ENCODE measurements around the gene SRRM3.
"Not testable (repeated sequence)": the region's sequence is repeated elsewhere in the genome, so short reads cannot be mapped to it uniquely, and the experiment has no call there.

The SRRM3 gene

DNA sequence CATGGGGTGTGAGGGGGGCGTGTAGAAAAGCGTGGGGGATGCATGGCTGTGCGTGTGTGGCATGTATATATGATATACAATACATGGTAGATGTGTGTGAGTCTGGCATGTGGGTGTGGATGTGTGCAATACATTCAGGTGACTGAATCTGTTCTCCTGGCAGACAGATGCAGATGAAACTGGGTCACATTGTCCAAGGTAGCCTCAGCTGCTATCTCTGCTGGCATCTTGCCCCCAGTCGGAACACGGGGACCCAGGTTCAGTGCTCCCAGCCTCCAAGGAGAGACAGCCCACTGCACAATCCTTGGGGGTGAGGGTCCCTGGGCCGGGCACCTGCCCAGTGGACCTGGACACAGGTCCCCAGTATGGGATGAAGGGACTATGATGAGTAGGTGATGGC lies 12.4 kb upstream of the SRRM3 start:
- no peak for DNase-seq

GRCh38 chr7:76191783-76192240 lies 9.9 kb upstream of the SRRM3 start:
- DNase-seq = peak; percentile 10 to 12

- no peak for DNase-seq
Measured at GRCh38 chr7:76193466-76193865, 8.2 kb upstream of the SRRM3 start.

DNA sequence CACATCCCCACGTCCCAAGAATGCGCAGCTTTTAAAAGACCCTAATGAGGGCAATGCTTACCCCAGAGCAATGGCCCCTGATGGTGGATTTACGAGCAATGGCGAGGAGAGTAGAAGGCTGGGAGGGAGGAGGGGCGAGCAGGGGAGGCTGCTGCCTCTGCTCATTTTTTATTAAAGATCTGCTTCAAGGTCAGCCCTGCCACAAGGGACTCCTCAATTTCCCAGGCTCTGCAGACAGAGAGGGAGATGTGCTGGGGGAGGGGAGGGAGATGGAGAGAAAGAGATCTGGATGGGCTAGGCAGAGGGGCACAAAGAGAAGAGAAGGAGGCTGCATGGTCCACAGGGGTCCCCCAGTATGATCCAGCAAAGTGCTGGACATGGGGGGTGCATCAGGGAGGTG lies 7.8 kb upstream of the SRRM3 start:
- no peak for DNase-seq

GRCh38 chr7:76196786-76197185 lies 4.9 kb upstream of the SRRM3 start:
- no peak for DNase-seq

DNA sequence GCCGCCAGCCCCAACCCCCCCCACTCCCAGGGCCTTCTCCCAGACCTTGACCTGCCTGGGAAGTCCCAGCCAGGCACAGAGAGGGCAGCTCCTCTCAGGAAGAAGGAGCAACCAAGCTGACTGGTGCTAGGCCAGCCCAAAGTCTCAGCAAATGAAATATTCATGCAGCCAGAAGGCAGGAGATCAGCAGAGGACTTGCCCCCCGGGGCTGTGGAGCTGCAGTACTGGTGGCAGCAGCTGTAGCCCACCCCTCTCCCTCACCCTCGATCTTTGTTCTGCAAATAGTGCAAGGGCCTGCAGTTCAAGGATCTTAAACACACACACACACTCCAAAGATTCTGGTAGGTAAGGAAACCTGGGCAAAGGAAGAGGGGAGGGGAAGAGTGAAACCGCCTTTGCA lies 3.5 kb upstream of the SRRM3 start:
- DNase-seq = no peak

- no peak for DNase-seq
Measured at GRCh38 chr7:76202666-76203030, 952 bp downstream of the SRRM3 start.

DNA sequence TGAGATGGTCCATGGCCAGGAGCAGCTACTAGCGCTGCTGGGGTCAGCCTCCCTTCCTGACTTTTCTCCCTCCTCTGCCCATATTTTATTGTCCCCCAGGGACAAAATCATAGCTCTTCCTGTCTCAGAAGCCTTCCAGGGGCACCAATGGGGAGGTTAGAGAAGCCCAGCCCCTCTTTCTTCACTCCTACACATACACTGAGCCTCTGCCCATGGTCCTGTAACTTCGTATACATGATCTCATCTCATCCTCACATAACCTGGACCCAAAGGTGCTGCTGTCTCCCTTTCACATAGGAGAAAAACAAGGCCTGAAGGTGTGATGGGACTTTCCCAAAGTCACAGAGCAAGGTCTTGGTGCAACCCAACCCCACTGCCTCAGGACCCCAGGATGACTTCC lies 2.5 kb downstream of the SRRM3 start:
- DNase-seq = no peak

DNA sequence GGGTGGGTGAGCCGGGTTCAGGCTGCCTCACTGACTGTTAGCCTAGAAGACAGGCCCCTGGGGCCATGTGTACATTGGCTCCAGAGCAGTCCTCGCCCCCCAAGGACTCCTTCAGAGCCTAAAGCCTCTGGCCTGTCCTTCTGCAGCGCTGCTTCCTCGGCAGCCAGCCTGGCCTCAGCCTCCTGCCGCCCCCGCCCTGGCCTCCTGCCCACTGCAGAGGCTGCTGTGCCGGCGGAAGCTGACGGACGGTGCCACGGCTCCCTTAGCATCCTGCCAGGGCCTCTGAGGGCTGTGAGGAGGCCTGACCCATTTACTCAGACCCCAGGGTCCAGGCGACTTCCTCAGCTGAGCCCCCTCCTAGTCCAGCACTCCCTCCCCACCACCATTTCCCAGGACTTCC lies 4.9 kb downstream of the SRRM3 start:
- DNase-seq = no peak

DNA sequence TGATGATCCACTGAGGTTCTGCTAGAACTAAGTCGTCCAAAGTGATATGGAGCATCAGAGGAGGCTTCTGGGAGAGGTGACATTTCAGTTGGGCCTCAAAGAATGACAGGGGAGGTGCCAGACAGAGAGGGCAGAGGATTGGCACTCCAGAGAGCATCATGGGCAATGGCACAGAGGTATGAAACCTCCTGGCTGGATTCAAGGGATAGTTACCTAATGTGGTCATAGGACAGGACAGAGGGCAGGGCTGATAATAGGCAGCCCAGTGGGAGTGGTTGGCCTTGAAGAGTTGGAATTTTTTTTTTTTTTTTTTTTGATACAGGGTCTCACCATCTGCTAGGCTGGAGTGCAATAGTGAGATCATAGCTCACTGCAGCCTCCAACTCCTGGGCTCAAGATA lies 7.6 kb downstream of the SRRM3 start:
- DNase-seq = no peak

DNA sequence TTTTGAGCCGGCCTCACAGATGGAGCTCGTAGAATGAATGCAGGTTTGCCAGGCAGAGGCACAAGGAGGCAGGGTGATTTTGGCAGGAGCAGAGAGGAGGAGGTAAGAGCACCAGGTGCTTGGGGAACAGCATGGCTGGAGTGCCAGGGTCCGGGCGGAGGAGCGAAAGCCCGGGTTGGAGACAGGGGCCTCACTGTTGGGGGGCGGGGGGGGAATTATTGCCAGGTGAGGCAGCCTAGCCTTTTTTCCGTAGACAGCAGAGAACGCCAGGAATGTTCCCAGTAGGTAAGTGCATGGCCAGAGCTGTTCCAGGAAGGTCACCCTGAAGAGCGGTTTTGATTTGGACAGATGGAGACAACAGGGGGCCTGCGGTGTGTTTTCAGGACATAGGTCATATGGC lies 9.5 kb downstream of the SRRM3 start:
- no peak for DNase-seq

DNA sequence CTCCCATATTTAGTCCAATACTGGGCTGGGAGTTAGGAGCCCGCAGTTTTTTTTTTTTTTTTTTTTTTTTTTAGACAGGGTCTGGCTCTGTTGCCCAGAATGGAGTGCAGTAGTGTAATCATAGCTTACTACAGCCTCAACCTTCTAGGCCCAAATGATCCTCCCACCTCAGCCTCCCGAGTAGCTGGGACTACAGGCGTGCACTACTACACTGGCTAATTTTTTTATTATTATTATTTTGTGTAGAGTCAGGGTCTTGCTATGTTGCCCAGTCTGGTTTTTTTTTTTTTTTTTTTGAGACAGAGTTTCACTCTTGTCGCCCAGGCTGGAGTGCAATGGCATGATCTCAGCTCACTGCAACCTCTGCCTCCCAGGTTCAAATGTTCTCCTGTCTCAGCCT lies 13.7 kb downstream of the SRRM3 start:
- not testable (repeated sequence) for DNase-seq

GRCh38 chr7:76216381-76217082 lies 14.8 kb downstream of the SRRM3 start:
- DNase-seq = no peak

- DNase-seq = no peak
Measured at GRCh38 chr7:76217942-76218566, 16.4 kb downstream of the SRRM3 start.

DNA sequence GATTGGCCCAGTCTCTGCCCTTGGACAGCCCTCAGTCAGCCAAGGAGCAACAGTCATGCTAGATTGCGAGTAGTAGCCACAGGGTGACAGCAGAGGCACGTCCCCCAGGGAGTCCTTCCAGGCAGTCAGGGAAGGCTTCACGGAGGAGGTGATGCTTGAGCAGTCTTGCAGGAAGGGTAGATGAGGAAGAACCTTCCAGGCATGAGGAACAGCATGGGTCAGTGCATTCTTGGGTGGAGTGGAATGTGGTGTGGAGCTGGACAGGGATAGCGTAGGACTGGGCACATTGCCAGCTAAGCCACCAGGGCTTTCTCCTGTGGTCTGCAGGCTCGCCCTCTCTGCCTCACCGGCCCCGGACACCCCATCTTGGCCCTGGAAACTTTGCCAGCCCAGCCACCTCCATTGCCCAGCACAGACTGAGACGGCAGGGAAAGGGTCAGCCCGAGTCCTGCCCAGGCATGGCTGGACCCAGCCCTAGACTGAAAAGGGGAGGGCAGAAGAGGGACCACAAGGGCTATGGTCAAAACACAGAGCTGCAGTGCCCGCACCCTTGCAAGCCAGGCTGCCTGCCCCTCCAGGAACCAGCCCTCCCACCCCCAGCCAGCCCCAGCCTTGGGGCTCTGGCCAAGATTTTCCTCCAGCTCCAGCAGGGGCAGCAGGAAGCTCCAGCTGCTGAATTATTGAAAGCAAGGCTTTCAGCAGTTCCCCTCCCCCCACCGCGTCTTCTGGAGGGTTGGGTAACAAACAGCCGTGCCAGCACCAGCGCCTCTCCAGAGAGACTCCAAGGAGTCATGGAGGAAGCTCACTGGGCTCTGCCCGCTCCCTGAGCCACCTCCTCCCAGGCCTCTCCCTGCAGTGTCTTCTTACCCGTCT lies 18.7 kb downstream of the SRRM3 start:
- no peak for DNase-seq

- no peak for DNase-seq
Measured at GRCh38 chr7:76222333-76222732, 20.6 kb downstream of the SRRM3 start.

DNA sequence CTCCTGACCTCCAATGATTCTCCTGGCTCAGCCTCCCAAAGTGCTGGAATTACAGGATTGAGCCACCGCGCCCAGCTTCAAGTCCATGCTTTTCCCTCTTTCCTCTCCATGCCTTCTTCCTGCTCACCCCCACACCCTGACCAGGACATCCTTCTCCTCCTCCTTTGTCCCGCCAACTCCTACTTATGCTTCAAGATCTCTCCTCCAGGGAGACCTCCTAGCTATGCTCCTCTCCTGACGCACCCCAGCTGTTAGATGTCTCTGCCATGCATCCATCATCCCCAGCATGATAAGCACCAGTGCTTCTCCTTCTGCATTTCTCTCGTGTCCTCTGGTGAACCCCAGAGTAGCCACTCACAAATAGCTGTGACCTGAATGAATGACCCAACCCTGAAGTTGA lies 21.1 kb downstream of the SRRM3 start:
- DNase-seq = no peak

DNA sequence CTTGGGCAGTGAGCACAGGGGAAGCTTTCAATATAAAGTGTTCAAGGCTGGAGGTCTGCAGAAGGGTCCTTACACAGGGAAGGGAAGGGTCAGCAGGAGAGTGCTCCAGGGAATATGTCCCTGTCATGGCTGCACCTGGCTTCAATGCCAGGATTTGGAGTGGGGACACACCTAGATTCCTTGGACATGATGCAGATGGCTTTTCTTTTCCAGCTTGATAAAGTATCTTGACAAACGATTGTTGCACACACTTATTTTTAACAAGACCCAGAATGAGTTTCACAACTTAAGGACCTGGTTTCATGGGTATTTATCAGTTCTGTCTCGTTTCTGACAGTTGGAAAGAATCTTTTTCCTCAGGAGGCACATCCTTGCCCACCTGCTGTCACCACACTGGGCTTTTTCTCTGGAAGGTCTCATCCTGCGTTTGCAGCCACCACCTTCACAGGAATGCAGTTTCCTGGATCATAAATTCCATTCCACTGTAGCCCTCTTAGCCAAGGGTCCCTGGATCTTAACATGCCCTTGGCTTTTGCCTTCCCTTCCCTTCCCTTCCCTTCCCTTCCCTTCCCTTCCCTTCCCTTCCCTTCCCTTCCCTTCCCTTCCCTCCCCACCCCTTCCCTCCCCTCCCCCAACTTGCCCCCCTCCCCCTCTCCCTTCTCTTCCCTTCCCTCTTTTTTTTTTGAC lies 21.7 kb downstream of the SRRM3 start:
- DNase-seq = no peak

- no peak for DNase-seq
Measured at GRCh38 chr7:76224695-76225094, 23.0 kb downstream of the SRRM3 start.

DNA sequence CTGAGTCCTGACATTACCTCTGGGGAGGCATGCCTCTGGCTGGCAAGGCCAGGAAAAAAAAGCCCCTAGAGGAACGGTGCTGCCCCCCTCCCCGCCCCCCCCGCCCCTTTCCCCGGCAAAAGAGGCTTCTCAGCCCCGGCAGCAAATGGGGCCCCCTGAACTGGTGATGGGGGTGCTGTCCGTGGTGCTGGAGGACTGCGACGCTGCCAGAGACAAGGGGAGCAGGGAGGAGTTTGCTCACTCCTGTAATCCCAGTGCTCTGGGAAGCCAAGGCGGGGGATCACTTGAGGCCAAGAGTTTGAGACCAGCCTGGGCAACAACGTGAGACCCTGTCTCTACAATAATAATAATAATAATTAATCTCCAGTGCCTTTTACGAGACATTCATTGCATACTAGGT lies 23.7 kb downstream of the SRRM3 start:
- peak in 1 of 2 donors; percentile 10 for DNase-seq

GRCh38 chr7:76225951-76226350 lies 24.3 kb downstream of the SRRM3 start:
- DNase-seq = no peak

DNA sequence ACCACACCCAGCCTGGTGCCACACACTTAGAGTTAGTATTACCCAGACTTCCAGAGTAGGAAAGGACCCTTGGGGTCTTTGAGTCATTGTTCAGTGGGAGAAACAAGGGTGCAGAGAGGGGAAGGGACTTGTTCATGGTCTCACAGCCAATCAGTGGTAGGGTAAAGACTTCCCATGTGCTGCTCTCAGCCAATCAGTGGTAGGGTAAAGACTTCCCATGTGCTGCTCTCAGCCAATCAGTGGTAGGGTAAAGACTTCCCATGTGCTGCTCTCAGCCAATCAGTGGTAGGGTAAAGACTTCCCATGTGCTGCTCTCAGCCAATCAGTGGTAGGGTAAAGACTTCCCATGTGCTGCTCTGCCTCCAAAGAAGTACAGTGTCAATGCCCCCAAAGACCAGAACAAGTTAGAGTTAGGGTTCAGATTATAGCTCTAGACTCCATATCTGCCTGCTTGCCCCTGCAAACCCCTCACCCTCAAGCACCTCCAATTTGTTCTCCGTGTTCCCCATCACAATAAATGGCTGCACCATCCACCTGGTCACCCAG lies 25.3 kb downstream of the SRRM3 start:
- DNase-seq = not testable (repeated sequence)

DNA sequence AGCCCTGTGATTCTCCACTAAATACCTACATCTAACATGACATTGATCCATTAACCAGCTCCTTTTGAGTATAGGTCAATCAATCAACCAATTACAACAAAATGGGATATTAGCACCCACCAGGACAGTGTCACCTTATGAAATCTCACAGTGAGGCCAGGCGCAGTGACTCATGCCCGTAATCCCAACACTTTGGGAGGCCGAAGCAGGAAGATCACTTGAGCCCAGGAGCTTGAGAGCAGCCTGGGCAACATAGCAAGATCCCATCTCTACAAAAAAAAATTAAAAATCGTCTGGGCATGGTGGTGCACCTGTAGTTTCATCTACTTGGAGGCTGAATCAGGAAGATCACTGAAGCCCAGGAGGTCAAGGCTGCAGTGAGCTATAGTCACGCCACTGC lies 28.5 kb downstream of the SRRM3 start:
- no peak for DNase-seq
